Amniotic stem cell (primary cell): ENCODE data around the gene RAG1.

Source experiments
- DNase-seq: peaks from one replicate; lab custom pipeline; 2025; lab: John Stamatoyannopoulos, UW

The RAG1 gene

GRCh38 chr11:36628141-36628540 is 60.3 kb downstream of the RAG1 start:
- no peak for DNase-seq

- DNase-seq, result no peak
Observed at GRCh38 chr11:36628765-36629244, 61.0 kb downstream of the RAG1 start.
